Stimulated activated naive B cell treated with anti-CD40 and anti-IgM and Interleukin-4, amounts not matched to agents 10 μg/mL and 1 μg/mL and 100 μg/mL, for 72 hours (primary cell): ENCODE data around the gene GPR25.

Source experiments
- ATAC-seq, 2 donors: fragments of 150-1000 bp; cut with Tn5 transposase; replicated peaks; 2 replicates each; pipeline ENCODE4 v1.10.0; 2021; ENCODE audit warnings: moderate library complexity in 1 of 2
- DNase-seq: peaks from one replicate; pipeline ENCODE4 v3.0.0; 2021
- H3K27ac Mint-ChIP-seq: one replicate; pipeline ENCODE4 v1.8.0; 2022; ENCODE audit warnings: mild to moderate bottlenecking, mixed read lengths
- H3K27me3 Mint-ChIP-seq, 2 donors: one replicate each; pipeline ENCODE4 v1.8.0; 2022; ENCODE audit warnings: mixed read lengths in 2 of 2
- H3K36me3 Mint-ChIP-seq, 2 donors: one replicate each; pipeline ENCODE4 v1.8.0; 2022; ENCODE audit warnings: mixed read lengths in 2 of 2, mild to moderate bottlenecking in 1 of 2
- H3K4me1 Mint-ChIP-seq, 2 donors: one replicate each; pipeline ENCODE4 v1.8.0; 2022; ENCODE audit warnings: mixed read lengths in 2 of 2, mild to moderate bottlenecking in 1 of 2
- H3K4me3 Mint-ChIP-seq, 2 donors: one replicate each; pipeline ENCODE4 v1.8.0; 2022; ENCODE audit warnings: mild to moderate bottlenecking in 2 of 2, mixed read lengths in 2 of 2, moderate library complexity in 1 of 2
- H3K9me3 Mint-ChIP-seq, 2 donors: one replicate each; pipeline ENCODE4 v1.8.0; 2022; ENCODE audit warnings: mixed read lengths in 2 of 2, mild to moderate bottlenecking in 1 of 2

GPR25 gene

GRCh38 chr1:200883118-200883517 lies 10.3 kb downstream of the GPR25 start:
- no peak overlapping the region for H3K27ac Mint-ChIP-seq
- no peaks in the 10 kb centered on the region for H3K9me3 Mint-ChIP-seq
- no peak for ATAC-seq
- no peak overlapping the region for H3K4me3 Mint-ChIP-seq
- no peaks in the 10 kb centered on the region for H3K36me3 Mint-ChIP-seq
- DNase-seq, result no peak
- peaks cover 5 to 9% of the 10 kb centered on the region in 2 donors for H3K27me3 Mint-ChIP-seq
- peaks cover 12 to 16% of the 10 kb centered on the region in 2 donors for H3K4me1 Mint-ChIP-seq

GRCh38 chr1:200885623-200886402 lies 13.0 kb downstream of the GPR25 start:
- DNase-seq, result no peak
- Mint-ChIP-seq H3K27ac (no peak overlapping the region), H3K9me3 (no peaks in the 10 kb centered on the region), H3K36me3 (no peaks in the 10 kb centered on the region), H3K4me3 (no peak overlapping the region), H3K27me3 (peaks cover 16 to 29% of the 10 kb centered on the region in 2 donors), H3K4me1 (peaks cover 28 to 34% of the 10 kb centered on the region in 2 donors)
- ATAC-seq, result no peak

- Mint-ChIP-seq H3K27ac (no peak overlapping the region), H3K4me3 (no peak overlapping the region), H3K9me3 (no peaks in the 10 kb centered on the region), H3K27me3 (peaks cover 20 to 29% of the 10 kb centered on the region in 2 donors), H3K36me3 (no peaks in the 10 kb centered on the region), H3K4me1 (peaks cover 31 to 42% of the 10 kb centered on the region in 2 donors)
- ATAC-seq (no peak), DNase-seq (no peak)
Measured at GRCh38 chr1:200886594-200886993, 13.8 kb downstream of the GPR25 start.

GRCh38 chr1:200887036-200887435 lies 14.3 kb downstream of the GPR25 start:
- Mint-ChIP-seq H3K27ac (no peak overlapping the region), H3K4me3 (no peak overlapping the region), H3K27me3 (peaks cover 25 to 33% of the 10 kb centered on the region in 2 donors), H3K36me3 (no peaks in the 10 kb centered on the region), H3K9me3 (no peaks in the 10 kb centered on the region), H3K4me1 (peaks cover 35 to 46% of the 10 kb centered on the region in 2 donors)
- ATAC-seq (no peak), DNase-seq (no peak)

GRCh38 chr1:200887772-200888348 lies 15.1 kb downstream of the GPR25 start:
- Mint-ChIP-seq H3K36me3 (no peaks in the 10 kb centered on the region), H3K4me3 (peak overlapping the region; percentile 34 to 37), H3K27me3 (peaks cover 33 to 41% of the 10 kb centered on the region in 2 donors), H3K27ac (peak overlapping the region; percentile 73), H3K9me3 (no peaks in the 10 kb centered on the region), H3K4me1 (peaks cover 36 to 54% of the 10 kb centered on the region in 2 donors)
- DNase-seq (no peak), ATAC-seq (no peak)

- Mint-ChIP-seq H3K4me1 (peaks cover 36 to 54% of the 10 kb centered on the region in 2 donors), H3K27me3 (peaks cover 35 to 47% of the 10 kb centered on the region in 2 donors), H3K36me3 (no peaks in the 10 kb centered on the region), H3K4me3 (peak overlapping the region in 1 of 2 donors; percentile 46), H3K9me3 (no peaks in the 10 kb centered on the region), H3K27ac (peak overlapping the region; percentile 56)
- peak; percentile 68 for DNase-seq
- peak; percentile 98 for ATAC-seq
Measured at GRCh38 chr1:200888349-200888838, 15.6 kb downstream of the GPR25 start.

- ATAC-seq, result no peak
- H3K9me3 Mint-ChIP-seq, result no peaks in the 10 kb centered on the region
- H3K27me3 Mint-ChIP-seq, result peaks cover 44 to 58% of the 10 kb centered on the region in 2 donors
- H3K27ac Mint-ChIP-seq, result peak overlapping the region; percentile 6
- H3K4me3 Mint-ChIP-seq, result no peak overlapping the region
- H3K4me1 Mint-ChIP-seq, result peaks cover 36 to 54% of the 10 kb centered on the region in 2 donors
- H3K36me3 Mint-ChIP-seq, result no peaks in the 10 kb centered on the region
- no peak for DNase-seq
Measured at GRCh38 chr1:200889571-200889970, 16.8 kb downstream of the GPR25 start.

- Mint-ChIP-seq H3K27ac (no peak overlapping the region), H3K4me3 (no peak overlapping the region), H3K27me3 (peaks cover 47 to 63% of the 10 kb centered on the region in 2 donors)
Measured at GRCh38 chr1:200890027-200890426, 17.2 kb downstream of the GPR25 start.

GRCh38 chr1:200890818-200891773 lies 18.3 kb downstream of the GPR25 start:
- Mint-ChIP-seq H3K9me3 (no peaks in the 10 kb centered on the region), H3K36me3 (no peaks in the 10 kb centered on the region), H3K27me3 (peaks cover 47 to 65% of the 10 kb centered on the region in 2 donors), H3K4me1 (peaks cover 42 to 60% of the 10 kb centered on the region in 2 donors), H3K27ac (no peak overlapping the region), H3K4me3 (peak overlapping the region; percentile 80 to 81)
- DNase-seq (no peak), ATAC-seq (no peak)

More at GRCh38 chr1:200890027-200890426, 17.2 kb downstream of the GPR25 start:
- H3K9me3 Mint-ChIP-seq, result no peaks in the 10 kb centered on the region
- peaks cover 36 to 54% of the 10 kb centered on the region in 2 donors for H3K4me1 Mint-ChIP-seq
- no peak for ATAC-seq
- no peak for DNase-seq
- no peaks in the 10 kb centered on the region for H3K36me3 Mint-ChIP-seq

GRCh38 chr1:200891774-200892157 lies 19.0 kb downstream of the GPR25 start:
- peaks cover 42 to 66% of the 10 kb centered on the region in 2 donors for H3K4me1 Mint-ChIP-seq
- ATAC-seq, result no peak

GRCh38 chr1:200892546-200892945 lies 19.8 kb downstream of the GPR25 start:
- H3K36me3 Mint-ChIP-seq, result no peaks in the 10 kb centered on the region
- H3K4me1 Mint-ChIP-seq, result peaks cover 40 to 62% of the 10 kb centered on the region in 2 donors
- DNase-seq (no peak), ATAC-seq (no peak)
- peaks cover 47 to 71% of the 10 kb centered on the region in 2 donors for H3K27me3 Mint-ChIP-seq
- H3K4me3 Mint-ChIP-seq, result no peak overlapping the region
- H3K27ac Mint-ChIP-seq, result no peak overlapping the region
- no peaks in the 10 kb centered on the region for H3K9me3 Mint-ChIP-seq

More at GRCh38 chr1:200891774-200892157, 19.0 kb downstream of the GPR25 start:
- H3K9me3 Mint-ChIP-seq, result no peaks in the 10 kb centered on the region
- H3K36me3 Mint-ChIP-seq, result no peaks in the 10 kb centered on the region
- H3K27ac Mint-ChIP-seq, result no peak overlapping the region
- H3K27me3 Mint-ChIP-seq, result peaks cover 47 to 65% of the 10 kb centered on the region in 2 donors
- peak overlapping the region; percentile 10 to 81 for H3K4me3 Mint-ChIP-seq
- DNase-seq, result no peak

- Mint-ChIP-seq H3K9me3 (no peaks in the 10 kb centered on the region), H3K27me3 (peaks cover 50 to 75% of the 10 kb centered on the region in 2 donors), H3K4me1 (peaks cover 36 to 57% of the 10 kb centered on the region in 2 donors), H3K4me3 (no peak overlapping the region), H3K36me3 (no peaks in the 10 kb centered on the region), H3K27ac (no peak overlapping the region)
- DNase-seq, result no peak
- ATAC-seq, result no peak
Measured at GRCh38 chr1:200892958-200893357, 20.2 kb downstream of the GPR25 start.

GRCh38 chr1:200893411-200893901 lies 20.7 kb downstream of the GPR25 start:
- Mint-ChIP-seq H3K9me3 (no peaks in the 10 kb centered on the region), H3K36me3 (no peaks in the 10 kb centered on the region), H3K27me3 (peaks cover 55 to 80% of the 10 kb centered on the region in 2 donors), H3K4me3 (no peak overlapping the region), H3K27ac (no peak overlapping the region), H3K4me1 (peaks cover 33 to 53% of the 10 kb centered on the region in 2 donors)
- DNase-seq, result no peak
- no peak for ATAC-seq
